OCI-LY3 (cell line): ENCODE data around the gene TLCD1.

Experiments used
- H2AFZ ChIP-seq: fragments of 200-600, 300-600 bp; shearing (Covaris generic); 2 replicates; pipeline ENCODE4 v1.6.0; 2014; ENCODE audit warnings: antibody characterized with exemption, low read depth, low read length
- H3K27ac ChIP-seq: fragments of 200-600, 300-600 bp; sonication (generic); 2 replicates; pipeline ENCODE4 v1.5.1; 2014; ENCODE audit warnings: mild to moderate bottlenecking, low read length, moderate library complexity, mixed read lengths
- H3K27me3 ChIP-seq: fragments of 200-600, 300-600 bp; sonication (generic); 2 replicates; pipeline ENCODE4 v1.6.1; 2014; ENCODE audit warnings: low read depth, low read length, mixed read lengths
- H3K36me3 ChIP-seq: fragments of 200-600, 300-600 bp; sonication (generic); replicated peaks from 2 replicates; pipeline ENCODE3; 2014; ENCODE audit warnings: low read depth, low read length, mixed read lengths
- H3K4me1 ChIP-seq: fragments of 300-600, 200-600 bp; sonication (generic); 2 replicates; pipeline ENCODE4 v1.6.1; 2014; ENCODE audit warnings: low read length, mixed read lengths
- H3K4me2 ChIP-seq: fragments of 200-600, 300-600 bp; sonication (generic); 2 replicates; pipeline ENCODE4 v1.6.1; 2014; ENCODE audit warnings: low read length, mixed read lengths
- H3K4me3 ChIP-seq: fragments of 300-600, 200-600 bp; sonication (generic); 2 replicates; pipeline ENCODE4 v1.5.1; 2014; ENCODE audit warnings: antibody characterized with exemption, mild to moderate bottlenecking, low read length, moderate library complexity
- H3K79me2 ChIP-seq: fragments of 300-600, 200-600 bp; shearing (Covaris generic); 2 replicates; pipeline ENCODE4 v1.6.1; 2014; ENCODE audit warnings: mild to moderate bottlenecking, low read length, mixed read lengths
- H3K9ac ChIP-seq: fragments of 300-600, 200-600 bp; shearing (Covaris generic); 2 replicates; pipeline ENCODE4 v1.6.0; 2014; ENCODE audit warnings: mild to moderate bottlenecking, low read length, moderate library complexity
- H3K9me3 ChIP-seq: fragments of 200-600, 300-600 bp; shearing (Covaris generic); 2 replicates; pipeline ENCODE4 v1.6.1; 2014; ENCODE audit warnings: low read length, mixed read lengths; ENCODE audit not compliant: insufficient read depth
- H4K20me1 ChIP-seq: fragments of 200-600, 300-600 bp; sonication (generic); 2 replicates; pipeline ENCODE4 v1.6.1; 2016; ENCODE audit warnings: low read length, mixed read lengths; ENCODE audit not compliant: insufficient read depth
- EZH2phosphoT487 ChIP-seq: fragments of 200-600 bp; shearing (Covaris generic); IDR thresholded peaks from 2 replicates; pipeline ENCODE4 v1.6.1; 2018; ENCODE audit warnings: antibody characterized with exemption, mixed run types, low read depth
- TF ChIP-seq, protein P1 (sequence below): fragments of 200-600, 300-600 bp; sonication (generic); IDR thresholded peaks from 2 replicates; pipeline ENCODE4 v1.5.1; 2014; ENCODE audit warnings: antibody characterized with exemption, low read length, low read depth

Gene TLCD1

GRCh38 chr17:28733346-28733745 lies 7.3 kb upstream of the TLCD1 start:
- H2AFZ ChIP-seq: no peak overlapping the region
- no peak for TF ChIP-seq EZH2phosphoT487
- TF ChIP-seq, protein P1, sequence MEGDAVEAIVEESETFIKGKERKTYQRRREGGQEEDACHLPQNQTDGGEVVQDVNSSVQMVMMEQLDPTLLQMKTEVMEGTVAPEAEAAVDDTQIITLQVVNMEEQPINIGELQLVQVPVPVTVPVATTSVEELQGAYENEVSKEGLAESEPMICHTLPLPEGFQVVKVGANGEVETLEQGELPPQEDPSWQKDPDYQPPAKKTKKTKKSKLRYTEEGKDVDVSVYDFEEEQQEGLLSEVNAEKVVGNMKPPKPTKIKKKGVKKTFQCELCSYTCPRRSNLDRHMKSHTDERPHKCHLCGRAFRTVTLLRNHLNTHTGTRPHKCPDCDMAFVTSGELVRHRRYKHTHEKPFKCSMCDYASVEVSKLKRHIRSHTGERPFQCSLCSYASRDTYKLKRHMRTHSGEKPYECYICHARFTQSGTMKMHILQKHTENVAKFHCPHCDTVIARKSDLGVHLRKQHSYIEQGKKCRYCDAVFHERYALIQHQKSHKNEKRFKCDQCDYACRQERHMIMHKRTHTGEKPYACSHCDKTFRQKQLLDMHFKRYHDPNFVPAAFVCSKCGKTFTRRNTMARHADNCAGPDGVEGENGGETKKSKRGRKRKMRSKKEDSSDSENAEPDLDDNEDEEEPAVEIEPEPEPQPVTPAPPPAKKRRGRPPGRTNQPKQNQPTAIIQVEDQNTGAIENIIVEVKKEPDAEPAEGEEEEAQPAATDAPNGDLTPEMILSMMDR: no peak
- H3K4me2 ChIP-seq: no peak overlapping the region
- no peaks in the 10 kb centered on the region for H4K20me1 ChIP-seq
- H3K79me2 ChIP-seq: peaks cover 12% of the 10 kb centered on the region
- no peak overlapping the region for H3K9ac ChIP-seq
- H3K27me3 ChIP-seq: no peaks in the 10 kb centered on the region
- no peak overlapping the region for H3K4me3 ChIP-seq
- H3K9me3 ChIP-seq: no peaks in the 10 kb centered on the region
- peak overlapping the region; percentile 11; the same call in 1 of the 2 replicates for H3K27ac ChIP-seq
- peaks cover 54% of the 10 kb centered on the region for H3K4me1 ChIP-seq
- peaks cover 24% of the 10 kb centered on the region for H3K36me3 ChIP-seq

GRCh38 chr17:28729950-28730330 lies 3.9 kb upstream of the TLCD1 start:
- Histone ChIP-seq H3K4me3 (no peak overlapping the region; the same call in 1 of the 2 replicates), H2AFZ (no peak overlapping the region), H3K4me1 (peaks cover 49% of the 10 kb centered on the region), H3K36me3 (peaks cover 16% of the 10 kb centered on the region), H3K79me2 (peaks cover 14% of the 10 kb centered on the region), H4K20me1 (no peaks in the 10 kb centered on the region; the same call in 1 of the 2 replicates), H3K9me3 (no peaks in the 10 kb centered on the region), H3K4me2 (no peak overlapping the region), H3K27ac (peak overlapping the region; percentile 100), H3K27me3 (no peaks in the 10 kb centered on the region), H3K9ac (no peak overlapping the region)
- TF ChIP-seq, protein P1: no peak
- TF ChIP-seq EZH2phosphoT487: no peak

GRCh38 chr17:28728364-28729200 lies 2.5 kb upstream of the TLCD1 start, which contains the start of gene NEK8:
Gene NEK8 (plus strand): TSS chr17:28728788. CDS start chr17:28728814, 26 bp downstream.
- no peak for TF ChIP-seq EZH2phosphoT487
- TF ChIP-seq, protein P1: no peak
- H3K79me2 ChIP-seq: peaks cover 27% of the 10 kb centered on the region
- peaks cover 47% of the 10 kb centered on the region for H3K4me1 ChIP-seq
- no peaks in the 10 kb centered on the region for H3K27me3 ChIP-seq
- H3K36me3 ChIP-seq: peaks cover 14% of the 10 kb centered on the region
- H3K9ac ChIP-seq: peak within 1 kb of the TSS; percentile 100
- H3K4me2 ChIP-seq: peak within 1 kb of the TSS; percentile 100
- no peak within 1 kb of the TSS for H2AFZ ChIP-seq
- peaks cover 11% of the 10 kb centered on the region for H4K20me1 ChIP-seq
- H3K4me3 ChIP-seq: peak within 1 kb of the TSS; percentile 93
- H3K27ac ChIP-seq: peak within 1 kb of the TSS; percentile 100
- H3K9me3 ChIP-seq: no peaks in the 10 kb centered on the region

- Histone ChIP-seq H4K20me1 (peaks cover 27% of the 10 kb centered on the region), H3K27ac (peak overlapping the region; percentile 100), H3K9ac (peak overlapping the region; percentile 100), H3K9me3 (no peaks in the 10 kb centered on the region), H3K4me3 (peak overlapping the region; percentile 93), H3K4me1 (peaks cover 54% of the 10 kb centered on the region), H3K79me2 (peaks cover 44% of the 10 kb centered on the region), H3K4me2 (peak overlapping the region; percentile 93), H3K36me3 (peaks cover 28% of the 10 kb centered on the region), H2AFZ (no peak overlapping the region), H3K27me3 (no peaks in the 10 kb centered on the region)
- TF ChIP-seq, protein P1: peak; percentile 96
- TF ChIP-seq EZH2phosphoT487: no peak
Measured at GRCh38 chr17:28726627-28727491, 826 bp upstream of the TLCD1 start.
